OCI-M1 (cell line): ENCODE measurements around the gene MAP3K14.
"Not testable (repeated sequence)": the region's sequence is repeated elsewhere in the genome, so short reads cannot be mapped to it uniquely, and the experiment has no call there.

Experiments used
- DNase-seq: peaks from one replicate; lab custom pipeline; 2025; lab: John Stamatoyannopoulos, UW

MAP3K14 gene

GRCh38 chr17:45316434-45317110 lies at the start of gene MAP3K14:
Gene MAP3K14 (minus strand): TSS chr17:45317020. CDS start chr17:45290745, 26,275 bp downstream.
- DNase-seq, result peak; percentile 75

GRCh38 chr17:45366049-45366448 lies 49.2 kb upstream of the MAP3K14 start:
- no peak for DNase-seq

DNA sequence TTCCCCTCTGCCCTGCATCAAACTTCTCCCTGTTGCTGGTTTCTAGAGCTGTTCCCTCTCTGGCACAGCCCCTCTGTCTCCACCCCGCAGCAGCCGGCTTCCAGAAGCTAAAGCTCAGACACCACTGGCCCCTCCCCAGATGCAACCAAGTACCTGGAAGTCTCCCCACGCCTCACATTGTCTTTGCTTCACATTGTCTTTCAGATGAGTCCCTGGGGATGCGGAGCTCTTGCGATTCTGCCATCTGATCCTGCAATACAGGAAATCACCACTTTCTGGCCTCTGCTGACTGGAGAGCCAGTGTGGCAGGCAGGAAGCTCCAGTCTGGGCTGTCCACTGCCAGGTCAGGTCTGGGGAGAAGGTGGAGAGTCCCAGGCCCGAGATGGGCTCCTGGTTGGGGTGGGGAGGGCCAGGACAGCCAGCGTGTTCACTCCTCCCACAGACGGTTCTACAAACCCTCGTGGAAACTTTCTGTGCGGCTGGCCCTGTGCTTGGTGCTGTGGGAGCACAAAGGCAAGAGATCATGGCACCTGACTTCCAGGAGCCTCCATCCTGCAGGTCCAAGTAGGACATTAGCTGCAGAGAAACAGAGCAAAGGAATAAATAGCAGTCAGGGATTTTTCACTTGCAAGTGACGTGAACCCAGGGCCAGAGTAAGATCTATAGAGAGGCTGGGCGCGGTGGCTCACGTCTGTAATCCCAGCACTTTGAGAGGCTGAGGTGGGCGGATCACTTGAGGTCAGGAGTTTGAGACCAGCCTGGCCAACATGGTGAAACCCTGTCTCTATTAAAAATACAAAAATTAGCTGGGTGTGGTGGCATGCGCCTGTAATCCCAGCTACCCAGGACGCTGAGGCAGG lies 47.9 kb upstream of the MAP3K14 start:
- DNase-seq, result no peak

GRCh38 chr17:45363498-45363897 lies 46.7 kb upstream of the MAP3K14 start:
- no peak for DNase-seq

- DNase-seq, result no peak
Observed at GRCh38 chr17:45361976-45362375, 45.2 kb upstream of the MAP3K14 start.

GRCh38 chr17:45361451-45361850 lies 44.6 kb upstream of the MAP3K14 start:
- no peak for DNase-seq

DNA sequence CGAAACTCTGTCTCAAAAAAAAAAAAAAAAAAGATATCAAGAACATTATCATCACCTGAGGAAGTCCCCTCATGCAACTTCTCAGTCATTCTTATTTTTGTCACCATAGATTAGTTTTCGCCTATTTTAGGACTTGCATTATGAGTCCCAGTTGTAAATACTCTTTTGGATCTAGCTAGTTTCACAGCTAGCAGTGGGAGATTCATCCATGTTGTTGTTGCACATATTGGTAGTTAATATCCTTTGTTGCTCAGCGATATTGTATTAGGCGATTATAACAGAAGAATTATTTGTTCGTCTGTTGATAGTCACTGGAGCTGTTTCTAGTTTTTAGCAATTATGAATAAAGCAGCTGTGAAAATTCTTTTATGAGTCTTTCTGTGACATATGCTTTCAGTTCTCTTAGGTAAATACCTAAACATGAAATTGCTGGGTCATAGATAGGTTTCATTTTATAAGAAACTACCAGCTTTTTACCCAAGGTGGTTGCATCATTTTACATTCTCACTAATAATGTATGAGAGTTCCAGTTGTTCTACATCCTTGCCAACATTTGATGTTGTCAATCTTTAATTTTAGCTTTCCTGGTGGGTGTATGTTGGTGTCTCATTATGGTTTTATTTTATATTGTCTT lies 40.7 kb upstream of the MAP3K14 start:
- no peak for DNase-seq

DNA sequence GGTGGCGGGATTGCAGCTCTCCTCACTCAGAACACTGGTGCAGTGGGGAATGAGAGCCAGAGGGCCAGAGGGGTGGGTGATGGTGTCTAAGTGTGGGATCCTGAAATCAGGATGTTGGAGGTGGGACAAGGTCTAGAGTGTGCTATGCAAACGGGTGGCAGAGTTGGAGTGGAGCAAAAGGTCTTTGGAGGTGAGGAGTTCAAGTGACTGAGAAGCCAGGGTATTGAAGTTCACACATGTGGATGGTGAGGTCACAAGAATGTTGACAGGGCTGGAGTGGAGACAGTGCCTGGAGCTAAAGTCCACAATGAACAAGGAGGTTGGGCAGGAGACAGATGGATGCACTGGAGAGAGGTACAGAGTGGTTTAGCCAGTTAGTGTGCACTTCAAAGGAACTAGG lies 38.3 kb upstream of the MAP3K14 start:
- no peak for DNase-seq

- peak; percentile 40 for DNase-seq
Observed at GRCh38 chr17:45353043-45353442, 36.2 kb upstream of the MAP3K14 start.

- DNase-seq, result no peak
Observed at GRCh38 chr17:45351831-45352230, 35.0 kb upstream of the MAP3K14 start.

DNA sequence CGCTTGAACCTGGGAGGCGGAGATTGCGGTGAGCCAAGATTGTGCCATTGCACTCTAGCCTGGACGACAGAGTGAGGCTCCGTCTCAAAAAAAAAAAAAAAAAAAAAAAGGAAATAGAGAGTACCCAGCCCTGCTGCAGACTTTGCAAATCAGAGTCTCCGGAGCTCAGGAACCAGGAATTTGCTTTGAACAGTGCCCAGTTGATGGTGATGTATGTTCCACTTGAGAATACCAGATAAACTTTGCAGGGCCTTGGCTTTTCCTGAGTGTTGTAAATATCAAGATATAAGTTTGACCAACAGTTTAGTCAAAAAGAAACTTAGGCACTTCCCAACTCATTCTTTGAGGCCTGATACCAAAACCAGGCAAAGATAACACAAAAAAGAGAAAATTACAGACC lies 30.6 kb upstream of the MAP3K14 start:
- no peak for DNase-seq

DNA sequence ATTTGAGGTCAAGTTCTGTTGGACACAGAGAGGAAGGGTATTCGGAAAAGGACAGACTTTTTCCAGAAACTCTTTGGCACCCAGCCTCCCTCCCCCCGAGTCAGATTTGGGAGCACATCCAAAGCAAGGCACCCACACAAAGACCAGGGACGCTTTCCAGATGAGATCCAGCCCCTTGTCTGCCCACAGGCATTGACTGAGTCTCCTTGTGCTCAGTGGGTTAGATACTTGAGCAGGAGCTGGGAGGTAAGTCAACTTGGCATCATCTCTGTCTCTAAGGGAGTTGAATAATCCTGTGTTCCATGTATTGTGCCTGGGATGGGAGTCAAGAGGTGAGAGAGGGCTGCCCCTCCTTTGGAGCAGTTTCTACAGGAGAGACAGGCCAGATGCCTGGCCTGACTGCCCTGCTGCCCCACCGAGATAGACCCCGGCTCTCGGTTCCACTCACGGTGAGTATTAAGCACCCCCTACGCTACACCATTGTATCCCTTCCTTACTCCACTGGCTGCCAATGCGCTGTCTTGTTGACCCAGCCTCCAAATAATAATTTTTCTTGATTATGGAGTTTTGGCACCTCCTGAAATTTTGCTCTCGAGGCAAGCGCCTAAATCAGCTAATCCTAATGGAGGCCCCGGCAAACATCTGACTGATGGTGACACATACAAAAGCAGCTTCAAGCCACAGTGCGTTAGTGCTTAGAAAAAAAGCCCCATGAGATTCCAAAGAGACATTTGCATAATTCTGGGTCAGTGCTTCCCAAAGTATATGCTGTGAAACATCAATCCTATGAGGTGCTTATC lies 29.6 kb upstream of the MAP3K14 start:
- DNase-seq, result no peak

DNA sequence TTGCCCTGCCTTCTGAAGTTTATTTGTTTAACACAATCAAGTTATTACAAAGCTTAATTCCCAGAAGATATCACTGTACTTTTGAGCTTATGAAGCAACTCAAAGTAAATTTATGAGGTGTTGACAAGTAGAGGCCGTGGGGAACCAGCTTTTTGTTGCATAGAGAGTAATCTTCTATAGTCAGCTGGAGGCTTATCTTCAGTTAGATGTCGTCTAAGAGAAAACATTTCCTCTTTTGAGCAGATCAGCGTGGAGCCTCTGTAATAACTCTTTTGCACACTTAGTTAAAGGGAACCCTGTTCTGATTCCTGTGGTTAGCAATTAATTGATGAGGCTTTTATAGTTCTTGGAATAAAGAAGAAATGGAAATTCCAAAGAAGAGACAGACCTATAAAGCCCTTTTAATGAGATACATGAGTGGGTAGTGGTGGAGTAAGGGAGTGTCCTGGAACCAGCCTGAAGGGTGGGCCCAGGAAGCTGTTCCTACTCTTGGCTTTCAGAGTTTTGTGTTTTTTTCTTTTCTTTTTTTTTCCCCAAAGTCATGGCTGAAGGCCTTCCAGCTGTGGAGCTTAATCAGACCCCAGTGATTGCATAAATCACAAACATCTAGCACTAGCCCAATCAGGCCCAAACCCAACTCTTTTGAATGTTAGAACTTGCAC lies 28.9 kb upstream of the MAP3K14 start:
- peak; percentile 98 for DNase-seq

DNA sequence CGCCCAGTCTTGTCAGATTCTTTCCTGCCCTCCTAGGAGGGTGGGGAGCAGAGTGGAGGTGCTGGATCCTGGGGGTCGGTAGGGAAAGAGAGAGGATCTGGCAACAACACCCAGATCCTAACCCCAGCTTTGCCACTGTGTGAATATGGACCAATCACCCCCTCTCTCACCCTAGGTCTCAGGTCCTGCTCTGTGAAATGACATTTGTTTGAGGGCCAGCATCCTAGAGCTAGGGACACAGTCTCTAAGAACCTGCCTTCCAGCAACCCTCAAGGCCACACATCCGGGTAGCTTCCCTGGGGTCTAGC lies 28.4 kb upstream of the MAP3K14 start:
- DNase-seq, result no peak

GRCh38 chr17:45343967-45344664 lies 27.3 kb upstream of the MAP3K14 start:
- not testable (repeated sequence) for DNase-seq

DNA sequence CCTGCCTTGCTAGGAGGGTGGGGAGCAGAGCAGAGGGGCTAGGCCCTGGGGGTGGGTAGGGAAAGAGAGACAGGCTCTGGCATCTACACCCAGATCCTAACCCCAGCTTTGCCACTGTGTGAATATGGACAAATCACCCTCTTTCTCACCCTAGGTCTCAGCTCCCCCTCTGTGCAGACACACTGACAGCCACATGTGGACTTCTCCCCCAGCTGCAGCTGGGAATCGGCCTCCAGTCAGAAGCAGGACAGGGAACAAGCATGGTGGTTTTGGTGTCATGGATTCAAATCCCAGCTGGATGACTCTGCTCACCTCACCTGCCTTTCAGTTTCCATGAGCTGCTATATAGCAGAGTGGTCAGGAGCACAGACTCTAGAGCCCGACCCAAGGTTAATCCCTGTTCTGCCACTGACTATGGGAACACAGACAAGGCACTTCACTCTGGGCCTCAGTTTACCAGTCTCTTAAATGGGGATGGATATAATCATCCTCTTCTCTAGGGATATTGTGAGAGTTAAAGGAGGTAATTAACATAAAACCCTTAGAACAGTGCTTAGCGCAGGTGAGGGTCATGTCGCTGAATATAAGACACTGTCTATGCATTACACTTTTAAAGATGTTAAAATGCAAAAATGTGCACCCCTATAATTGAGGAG lies 26.2 kb upstream of the MAP3K14 start:
- no peak for DNase-seq

- no peak for DNase-seq
Observed at GRCh38 chr17:45342306-45342705, 25.5 kb upstream of the MAP3K14 start.

GRCh38 chr17:45341533-45342158 lies 24.8 kb upstream of the MAP3K14 start:
- no peak for DNase-seq

- no peak for DNase-seq
Observed at GRCh38 chr17:45339646-45340605, 23.1 kb upstream of the MAP3K14 start.
